HEK293 (cell line): ENCODE results near the gene ETV3.

Experiments used
- CTCF ChIA-PET: fragments of 350-600 bp; formaldehyde crosslinking; extraction: SDS; loops from one replicate; lab custom pipeline; 2021; ENCODE audit warnings: antibody characterized with exemption; lab: Yijun Ruan, JAX
- POLR2A ChIA-PET: fragments of 300-600 bp; formaldehyde crosslinking; extraction: SDS; loops from one replicate; lab custom pipeline; 2020; ENCODE audit warnings: antibody characterized with exemption, inconsistent platforms; lab: Yijun Ruan, JAX
- H3K27ac ChIP-seq: fragments of 200-500 bp; sonication (Bioruptor generic); 2 replicates; pipeline ENCODE4 v1.5.1; 2014; ENCODE audit warnings: low read depth, low read length, control low read depth, inconsistent platforms; ENCODE audit errors: extremely low read depth
- H3K36me3 ChIP-seq, 2 experiments: fragments of 200-500 bp in 1 of 2; sonication (Bioruptor generic) in 1 of 2; 1 replicate in 1 of 2; 2 replicates in 1 of 2; pipeline ENCODE4 v1.5.1; 2014 to 2017; ENCODE audit warnings: inconsistent platforms in 2 of 2, low read length in 2 of 2; ENCODE audit not compliant: control insufficient read depth in 2 of 2, insufficient read depth in 1 of 2
- H3K4me1 ChIP-seq: fragments of 200-500 bp; sonication (Bioruptor generic); 2 replicates; pipeline ENCODE4 v1.5.1; 2014; ENCODE audit warnings: mild to moderate bottlenecking, low read length, inconsistent platforms; ENCODE audit not compliant: control insufficient read depth, insufficient read depth
- H3K4me3 ChIP-seq: 2 replicates; pipeline ENCODE4 v1.5.1; 2011; ENCODE audit warnings: low read depth, mild to moderate bottlenecking, control low read depth, low read length, moderate library complexity
- H3K9me3 ChIP-seq: fragments of 200-500 bp; sonication (Bioruptor generic); 2 replicates; pipeline ENCODE4 v1.5.1; 2014; ENCODE audit warnings: low read depth, low read length, inconsistent platforms; ENCODE audit not compliant: control insufficient read depth, insufficient read depth
- GFI1B ChIP-seq: fragments of 450-650 bp; formaldehyde crosslinking; IDR thresholded peaks from 2 replicates; pipeline ENCODE4 v1.5.1; 2016; ENCODE audit warnings: missing biosample characterization, missing genetic modification characterization
- KLF7 ChIP-seq: fragments of 450-650 bp; formaldehyde crosslinking; IDR thresholded peaks from 2 replicates; pipeline ENCODE4 v1.5.1; 2016; ENCODE audit warnings: missing biosample characterization, missing genetic modification characterization, borderline replicate concordance
- OSR2 ChIP-seq: fragments of 450-650 bp; formaldehyde crosslinking; IDR thresholded peaks from 2 replicates; pipeline ENCODE4 v1.5.1; 2016; ENCODE audit warnings: missing biosample characterization, missing genetic modification characterization
- PRDM1 ChIP-seq: fragments of 450-650 bp; formaldehyde crosslinking; IDR thresholded peaks from 2 replicates; pipeline ENCODE4; 2016; ENCODE audit warnings: missing biosample characterization, missing genetic modification characterization
- PRDM10 ChIP-seq: fragments of 450-650 bp; formaldehyde crosslinking; IDR thresholded peaks from 2 replicates; pipeline ENCODE4 v1.5.1; 2016; ENCODE audit warnings: missing biosample characterization, missing genetic modification characterization
- SCRT2 ChIP-seq: fragments of 450-650 bp; formaldehyde crosslinking; IDR thresholded peaks from 2 replicates; pipeline ENCODE4 v1.5.1; 2016; ENCODE audit warnings: missing biosample characterization, missing genetic modification characterization
- TSHZ1 ChIP-seq: fragments of 450-650 bp; formaldehyde crosslinking; IDR thresholded peaks from 2 replicates; pipeline ENCODE4 v1.5.1; 2016; ENCODE audit warnings: missing biosample characterization, missing genetic modification characterization, borderline replicate concordance
- ZBTB1 ChIP-seq: fragments of 450-650 bp; formaldehyde crosslinking; IDR thresholded peaks from 2 replicates; pipeline ENCODE4 v1.5.1; 2016; ENCODE audit warnings: missing biosample characterization, missing genetic modification characterization
- ZBTB10 ChIP-seq: fragments of 450-650 bp; formaldehyde crosslinking; IDR thresholded peaks from 2 replicates; pipeline ENCODE4 v1.5.1; 2016; ENCODE audit warnings: missing biosample characterization, missing genetic modification characterization
- ZFP3 ChIP-seq: fragments of 450-650 bp; formaldehyde crosslinking; IDR thresholded peaks from 2 replicates; pipeline ENCODE4 v1.5.1; 2016; ENCODE audit warnings: low read depth, missing biosample characterization, missing genetic modification characterization
- ZFP69B ChIP-seq: fragments of 450-650 bp; formaldehyde crosslinking; IDR thresholded peaks from 2 replicates; pipeline ENCODE4 v1.5.1; 2016; ENCODE audit warnings: missing biosample characterization, missing genetic modification characterization
- ZNF335 ChIP-seq: fragments of 450-650 bp; formaldehyde crosslinking; conservative IDR thresholded peaks from 2 replicates; pipeline ENCODE4 v1.5.1; 2016; ENCODE audit warnings: missing biosample characterization, missing genetic modification characterization
- ZNF391 ChIP-seq: fragments of 450-650 bp; formaldehyde crosslinking; IDR thresholded peaks from 2 replicates; pipeline ENCODE4 v1.5.1; 2016; ENCODE audit warnings: low read depth, missing biosample characterization, missing genetic modification characterization, borderline replicate concordance
- ZNF518A ChIP-seq: fragments of 450-650 bp; formaldehyde crosslinking; conservative IDR thresholded peaks from 2 replicates; pipeline ENCODE4 v1.5.1; 2016; ENCODE audit warnings: low read depth, missing biosample characterization, missing genetic modification characterization
- ZNF529 ChIP-seq: fragments of 450-650 bp; formaldehyde crosslinking; IDR thresholded peaks from 2 replicates; pipeline ENCODE4 v1.5.1; 2017; ENCODE audit warnings: missing genetic modification characterization, missing biosample characterization; ENCODE audit not compliant: insufficient replicate concordance
- ZNF548 ChIP-seq: fragments of 450-650 bp; formaldehyde crosslinking; IDR thresholded peaks from 2 replicates; pipeline ENCODE4 v1.5.1; 2016; ENCODE audit warnings: missing biosample characterization, missing genetic modification characterization
- ZNF621 ChIP-seq: fragments of 450-650 bp; formaldehyde crosslinking; IDR thresholded peaks from 2 replicates; pipeline ENCODE4 v1.5.1; 2017; ENCODE audit warnings: missing biosample characterization, missing genetic modification characterization
- ZNF701 ChIP-seq: fragments of 450-650 bp; formaldehyde crosslinking; IDR thresholded peaks from 2 replicates; pipeline ENCODE4 v1.5.1; 2016; ENCODE audit warnings: missing biosample characterization, missing genetic modification characterization
- ZSCAN4 ChIP-seq: fragments of 450-650 bp; formaldehyde crosslinking; IDR thresholded peaks from 2 replicates; pipeline ENCODE4 v1.5.1; 2017; ENCODE audit warnings: missing biosample characterization, missing genetic modification characterization

The ETV3 gene

GRCh38 chr1:157138220-157139051 is at the start of gene ETV3:
Gene ETV3 (minus strand): TSS chr1:157138395. CDS start chr1:157136352, 2,043 bp downstream.
- POLR2A ChIA-PET: interaction anchor here (0.8 kb wide), 1 partner anchor 15 kb away, joined by 3 read pairs; no protein-coding TSS in a partner anchor
- Histone ChIP-seq H3K27ac (peak within 1 kb of the TSS; percentile 89), H3K4me3 (peak within 1 kb of the TSS; percentile 71), H3K4me1 (peaks cover 6% of the 10 kb centered on the region), H3K9me3 (no peaks in the 10 kb centered on the region), H3K36me3 (peaks cover 15 to 28% of the 10 kb centered on the region in 2 experiments; a peak in 2 of 3 replicates)
- CTCF ChIA-PET: interaction anchor here (0.6 to 4.9 kb wide), 3 partner anchors 17 to 344 kb away, joined by 3 to 50 read pairs (median 4); no protein-coding TSS in a partner anchor
- no peak for TF ChIP-seq GFI1B (tag by site-specific recombination)
- TF ChIP-seq ZNF391 (tag by site-specific recombination): no peak
- TF ChIP-seq SCRT2 (tag by site-specific recombination): no peak
- peak; percentile 17 for TF ChIP-seq ZSCAN4 (tag by site-specific recombination)
- no peak; the same call in 1 of the 2 replicates for TF ChIP-seq ZFP69B (tag by site-specific recombination)
- no peak for TF ChIP-seq ZFP3 (tag by site-specific recombination)
- peak; percentile 28; the same call in 1 of the 2 replicates for TF ChIP-seq OSR2 (tag by site-specific recombination)
- no peak for TF ChIP-seq ZNF548 (tag by site-specific recombination)
- TF ChIP-seq KLF7 (tag by site-specific recombination): peak; percentile 55; the same call in 1 of the 2 replicates
- TF ChIP-seq PRDM10 (tag by site-specific recombination): peak; percentile 70; the same call in 1 of the 2 replicates
- no peak for TF ChIP-seq ZNF529 (tag by site-specific recombination)
- TF ChIP-seq PRDM1 (tag by site-specific recombination): peak; percentile 18
- TF ChIP-seq ZBTB1 (tag by site-specific recombination): no peak
- no peak for TF ChIP-seq TSHZ1 (tag by site-specific recombination)
- no peak for TF ChIP-seq ZNF621 (tag by site-specific recombination)
- TF ChIP-seq ZNF518A (tag by site-specific recombination): peak; percentile 51; the same call in 1 of the 2 replicates
- TF ChIP-seq ZNF701 (tag by site-specific recombination): no peak
- peak; percentile 67; the same call in 1 of the 2 replicates for TF ChIP-seq ZBTB10 (tag by site-specific recombination)
- peak; percentile 86 for TF ChIP-seq ZNF335 (tag by site-specific recombination)
